Cardiac fibroblast (primary cell): ENCODE results near the gene TBC1D30.

Experiments
- DNase-seq, 2 donors: peaks; one replicate each; pipeline versions ENCODE4 v3.0.0 to v3.0.0-alpha.2; 2010; ENCODE audit warnings: low read depth in 2 of 2
- H3K4me3 ChIP-seq, 2 donors: replicated peaks in 1 of 2; 1 replicate in 1 of 2; 2 replicates in 1 of 2; pipeline ENCODE4 v1.5.1; 2011; ENCODE audit warnings: low read depth in 2 of 2, low read length in 2 of 2, mild to moderate bottlenecking in 2 of 2, moderate library complexity in 1 of 2
- TF ChIP-seq, protein P1 (sequence below): IDR thresholded peaks from one replicate; pipeline ENCODE4 v1.5.1; 2011; ENCODE audit warnings: low read depth, mild to moderate bottlenecking, low read length, inconsistent platforms

Gene TBC1D30

GRCh38 chr12:64900540-64900939 is 76.1 kb downstream of the TBC1D30 start:
- peak; percentile 50 to 83 for DNase-seq
- TF ChIP-seq, protein P1, sequence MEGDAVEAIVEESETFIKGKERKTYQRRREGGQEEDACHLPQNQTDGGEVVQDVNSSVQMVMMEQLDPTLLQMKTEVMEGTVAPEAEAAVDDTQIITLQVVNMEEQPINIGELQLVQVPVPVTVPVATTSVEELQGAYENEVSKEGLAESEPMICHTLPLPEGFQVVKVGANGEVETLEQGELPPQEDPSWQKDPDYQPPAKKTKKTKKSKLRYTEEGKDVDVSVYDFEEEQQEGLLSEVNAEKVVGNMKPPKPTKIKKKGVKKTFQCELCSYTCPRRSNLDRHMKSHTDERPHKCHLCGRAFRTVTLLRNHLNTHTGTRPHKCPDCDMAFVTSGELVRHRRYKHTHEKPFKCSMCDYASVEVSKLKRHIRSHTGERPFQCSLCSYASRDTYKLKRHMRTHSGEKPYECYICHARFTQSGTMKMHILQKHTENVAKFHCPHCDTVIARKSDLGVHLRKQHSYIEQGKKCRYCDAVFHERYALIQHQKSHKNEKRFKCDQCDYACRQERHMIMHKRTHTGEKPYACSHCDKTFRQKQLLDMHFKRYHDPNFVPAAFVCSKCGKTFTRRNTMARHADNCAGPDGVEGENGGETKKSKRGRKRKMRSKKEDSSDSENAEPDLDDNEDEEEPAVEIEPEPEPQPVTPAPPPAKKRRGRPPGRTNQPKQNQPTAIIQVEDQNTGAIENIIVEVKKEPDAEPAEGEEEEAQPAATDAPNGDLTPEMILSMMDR = no peak
- no peak overlapping the region for H3K4me3 ChIP-seq

- H3K4me3 ChIP-seq = no peak overlapping the region
- TF ChIP-seq, protein P1 = no peak
- DNase-seq = peak; percentile 3 to 56
Measured at GRCh38 chr12:64903479-64904152, 79.2 kb downstream of the TBC1D30 start.

GRCh38 chr12:64907097-64907496 is 82.7 kb downstream of the TBC1D30 start:
- H3K4me3 ChIP-seq = no peak overlapping the region
- TF ChIP-seq, protein P1 = no peak
- no peak for DNase-seq

DNA sequence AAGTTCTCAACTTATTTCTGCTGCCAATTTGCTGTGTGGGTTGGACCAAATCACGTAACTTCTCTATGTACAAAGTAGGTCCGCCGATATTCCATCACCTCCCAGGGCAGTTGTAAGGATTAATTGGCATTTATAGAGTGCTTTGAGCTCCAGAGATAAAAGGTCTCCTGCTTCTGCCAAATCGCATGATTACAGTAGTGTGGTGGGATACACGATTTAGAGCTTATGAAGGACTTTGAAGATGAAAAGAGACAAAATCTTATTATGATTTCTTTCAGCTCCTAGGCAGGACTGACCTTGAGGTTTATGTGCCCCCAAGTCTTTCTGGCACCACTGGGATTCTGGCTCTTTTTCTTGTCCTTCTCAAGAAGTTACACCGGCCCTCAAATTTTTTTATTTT is 84.7 kb downstream of the TBC1D30 start:
- no peak for DNase-seq
- no peak overlapping the region for H3K4me3 ChIP-seq
- TF ChIP-seq, protein P1 = no peak

DNA sequence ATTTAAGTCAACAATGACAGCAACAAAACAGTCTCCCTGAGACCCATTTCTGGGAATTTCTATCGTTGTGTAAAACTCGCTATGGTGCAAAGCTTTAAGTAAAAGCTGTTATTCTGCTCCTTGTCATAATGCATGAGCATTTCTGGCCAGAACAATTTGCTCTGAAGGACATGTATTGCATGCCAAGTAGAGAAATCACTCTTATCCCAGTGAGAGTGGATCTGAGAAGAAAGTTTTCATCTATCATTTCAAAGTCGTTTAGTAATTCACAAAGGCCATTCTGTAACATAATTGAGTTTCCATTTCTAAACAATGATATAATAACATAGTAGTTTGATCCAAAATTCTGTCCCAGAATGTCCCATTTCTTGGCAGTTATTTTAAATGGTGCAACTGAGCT is 86.6 kb downstream of the TBC1D30 start:
- no peak overlapping the region for H3K4me3 ChIP-seq
- DNase-seq = no peak
- TF ChIP-seq, protein P1 = no peak

GRCh38 chr12:64911912-64912311 is 87.5 kb downstream of the TBC1D30 start:
- DNase-seq = no peak
- TF ChIP-seq, protein P1 = no peak
- H3K4me3 ChIP-seq = no peak overlapping the region
